ENCODE measurements around the gene KIF2B. TPM values are rescaled to one million over a fixed set of nuclear protein-coding genes. Genes with fewer than 3 reads are reported as not detected.

Gene KIF2B
- total RNA-seq, 1 donor from 2014 or later = not detected

DNA sequence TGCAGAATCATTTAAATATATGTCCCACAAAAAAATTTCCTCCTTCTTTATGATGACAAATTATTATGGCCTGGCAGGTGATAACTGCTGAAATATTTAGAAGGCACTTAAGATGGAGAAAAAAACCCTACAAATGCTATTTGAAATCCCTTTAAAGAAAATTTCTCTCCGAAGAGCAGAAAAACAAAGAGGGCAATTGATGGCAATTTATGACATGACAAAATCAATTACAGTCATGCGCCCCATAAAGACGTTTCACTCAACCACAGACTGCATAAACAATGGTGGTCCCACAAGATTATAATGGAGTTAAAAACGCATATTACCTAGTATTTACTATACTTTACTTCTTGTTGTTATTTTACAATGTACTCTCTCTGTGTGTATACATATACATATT is 25.2 kb upstream of the KIF2B start:
- DNase-seq (ENCODE audit: low read depth) = no peak
- H3K4me3 ChIP-seq (ENCODE audit: low read depth, low read length) = no peak overlapping the region
- TF ChIP-seq, protein P1, sequence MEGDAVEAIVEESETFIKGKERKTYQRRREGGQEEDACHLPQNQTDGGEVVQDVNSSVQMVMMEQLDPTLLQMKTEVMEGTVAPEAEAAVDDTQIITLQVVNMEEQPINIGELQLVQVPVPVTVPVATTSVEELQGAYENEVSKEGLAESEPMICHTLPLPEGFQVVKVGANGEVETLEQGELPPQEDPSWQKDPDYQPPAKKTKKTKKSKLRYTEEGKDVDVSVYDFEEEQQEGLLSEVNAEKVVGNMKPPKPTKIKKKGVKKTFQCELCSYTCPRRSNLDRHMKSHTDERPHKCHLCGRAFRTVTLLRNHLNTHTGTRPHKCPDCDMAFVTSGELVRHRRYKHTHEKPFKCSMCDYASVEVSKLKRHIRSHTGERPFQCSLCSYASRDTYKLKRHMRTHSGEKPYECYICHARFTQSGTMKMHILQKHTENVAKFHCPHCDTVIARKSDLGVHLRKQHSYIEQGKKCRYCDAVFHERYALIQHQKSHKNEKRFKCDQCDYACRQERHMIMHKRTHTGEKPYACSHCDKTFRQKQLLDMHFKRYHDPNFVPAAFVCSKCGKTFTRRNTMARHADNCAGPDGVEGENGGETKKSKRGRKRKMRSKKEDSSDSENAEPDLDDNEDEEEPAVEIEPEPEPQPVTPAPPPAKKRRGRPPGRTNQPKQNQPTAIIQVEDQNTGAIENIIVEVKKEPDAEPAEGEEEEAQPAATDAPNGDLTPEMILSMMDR (conservative IDR thresholded peaks at IDR 0.05; ENCODE audit: low read depth, low read length) = no peak

DNA sequence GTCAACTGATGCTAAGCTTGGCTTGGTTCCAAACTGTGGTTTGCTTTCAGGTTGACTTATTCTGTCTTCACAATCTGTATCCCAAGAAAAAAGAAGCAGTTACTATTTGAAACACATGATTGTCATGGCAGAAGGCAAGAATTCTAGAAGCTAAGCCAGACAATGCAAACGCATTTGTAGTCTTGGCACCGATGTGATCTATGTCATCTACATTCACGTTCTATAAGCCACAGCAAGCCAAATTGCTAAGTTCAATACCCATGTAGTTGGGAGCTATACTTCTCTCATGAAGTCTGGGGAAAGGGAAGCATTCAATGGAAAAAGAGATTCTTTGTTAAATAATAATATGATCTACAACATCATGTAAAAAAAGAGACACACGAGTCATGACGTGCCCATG is 18.3 kb upstream of the KIF2B start:
- TF ChIP-seq, protein P1 (conservative IDR thresholded peaks at IDR 0.05; ENCODE audit: low read depth, low read length) = no peak
- DNase-seq (ENCODE audit: low read depth) = no peak
- no peak overlapping the region for H3K4me3 ChIP-seq (ENCODE audit: low read depth, low read length)

DNA sequence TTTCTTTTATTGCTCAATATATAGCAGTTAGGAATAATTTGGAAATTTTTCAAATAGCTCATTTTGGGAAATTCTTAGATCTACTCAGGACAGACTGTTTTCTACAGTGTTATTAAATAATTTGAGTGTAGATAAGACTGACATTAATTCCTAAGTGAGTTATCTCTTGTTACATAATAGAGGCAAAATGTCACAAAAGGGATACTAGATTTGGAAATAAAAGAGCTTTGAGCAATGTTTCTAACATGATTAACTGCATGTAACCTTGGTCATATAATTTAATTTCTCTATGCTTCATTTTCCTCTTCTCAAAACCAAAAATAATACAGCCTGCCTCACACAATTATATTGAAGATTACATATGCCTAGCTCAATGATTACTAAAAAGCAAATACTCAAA is 16.3 kb upstream of the KIF2B start:
- TF ChIP-seq, protein P1 (conservative IDR thresholded peaks at IDR 0.05; ENCODE audit: low read depth, low read length) = no peak
- DNase-seq (ENCODE audit: low read depth) = no peak

DNA sequence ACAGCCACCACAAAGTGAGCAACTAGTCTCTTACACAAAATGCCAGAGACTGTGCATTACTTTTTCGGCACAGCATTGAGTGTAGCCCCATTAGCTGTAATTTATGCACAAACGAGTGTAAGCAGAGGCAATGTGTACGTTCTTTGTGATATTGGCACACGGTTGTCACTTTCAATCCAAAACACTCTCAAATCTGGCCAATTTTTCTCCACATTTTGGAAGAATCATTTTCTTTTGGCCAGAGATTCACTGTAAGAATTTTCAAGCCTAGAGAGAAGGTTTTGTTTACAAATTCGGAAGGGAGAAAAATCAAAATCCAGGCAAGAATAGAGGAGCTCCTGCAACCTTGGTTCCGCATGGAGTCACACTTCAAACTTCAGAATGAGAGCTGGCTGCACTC is 15.4 kb upstream of the KIF2B start:
- DNase-seq (ENCODE audit: low read depth) = no peak
- TF ChIP-seq, protein P1 (conservative IDR thresholded peaks at IDR 0.05; ENCODE audit: low read depth, low read length) = no peak
- H3K4me3 ChIP-seq (ENCODE audit: low read depth, low read length) = no peak overlapping the region

More for the DNA sequence above, 16.3 kb upstream of the KIF2B start:
- no peak overlapping the region for H3K4me3 ChIP-seq (ENCODE audit: low read depth, low read length)

DNA sequence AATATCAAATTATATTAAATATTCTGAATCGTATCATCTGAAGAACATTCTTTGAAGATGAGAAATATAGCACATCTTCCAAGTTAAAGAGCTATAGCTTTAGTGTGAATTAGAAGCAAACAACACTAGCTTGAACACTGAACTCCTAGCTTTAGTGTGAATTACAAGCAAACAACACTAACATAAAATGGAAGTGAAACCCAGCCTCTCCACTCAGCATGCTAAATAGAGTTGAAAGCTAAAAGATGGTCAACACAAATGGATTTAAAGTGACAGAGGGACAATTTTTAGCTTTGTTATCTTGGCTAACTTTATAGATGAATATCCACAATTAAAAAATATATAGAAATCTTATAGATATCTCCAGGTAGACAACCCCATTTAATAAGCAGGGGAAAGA is 4.5 kb upstream of the KIF2B start:
- TF ChIP-seq, protein P1 (conservative IDR thresholded peaks at IDR 0.05; ENCODE audit: low read depth, low read length) = no peak
- DNase-seq (ENCODE audit: low read depth) = no peak
- H3K4me3 ChIP-seq (ENCODE audit: low read depth, low read length) = no peak overlapping the region

DNA sequence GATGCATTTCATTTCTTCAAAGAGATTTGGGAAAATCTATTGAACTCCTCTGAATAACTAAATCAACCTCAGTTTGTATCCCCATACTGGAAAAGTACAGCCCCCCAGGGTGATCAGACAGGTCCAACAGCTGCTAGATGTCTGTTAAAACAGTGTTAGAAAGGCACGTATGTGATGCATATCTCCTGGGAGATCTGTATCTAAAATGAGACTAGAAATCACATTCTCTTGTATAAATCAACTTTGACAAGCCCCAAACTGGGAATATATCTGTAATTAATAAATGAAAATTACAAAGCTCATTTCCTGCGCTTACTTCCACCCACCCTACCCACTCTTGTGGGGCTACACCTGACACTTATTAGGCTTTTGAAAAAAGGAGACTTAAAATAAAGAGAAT is 3.8 kb upstream of the KIF2B start:
- no peak for DNase-seq (ENCODE audit: low read depth)
- no peak overlapping the region for H3K4me3 ChIP-seq (ENCODE audit: low read depth, low read length)
- TF ChIP-seq, protein P1 (conservative IDR thresholded peaks at IDR 0.05; ENCODE audit: low read depth, low read length) = no peak

DNA sequence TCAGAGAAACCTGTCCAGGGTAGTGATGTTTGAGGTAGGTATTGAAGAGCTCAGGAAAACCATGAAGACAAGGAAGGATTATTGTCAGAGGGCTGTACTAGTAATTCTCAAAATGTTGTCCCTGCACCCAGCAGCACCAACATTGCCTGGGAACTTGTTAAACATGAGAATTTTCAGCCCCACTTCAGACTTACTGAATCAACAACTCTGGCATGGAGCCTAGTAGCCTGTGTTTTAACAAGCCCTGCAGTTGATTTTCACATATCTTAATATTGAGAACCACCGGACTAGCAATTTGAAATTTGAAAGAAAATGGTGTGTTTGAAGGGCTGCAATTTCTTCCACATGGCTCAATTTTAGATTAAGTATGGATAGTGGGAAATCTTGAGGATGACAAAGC is 2.8 kb upstream of the KIF2B start:
- TF ChIP-seq, protein P1 (conservative IDR thresholded peaks at IDR 0.05; ENCODE audit: low read depth, low read length) = no peak
- no peak overlapping the region for H3K4me3 ChIP-seq (ENCODE audit: low read depth, low read length)
- no peak for DNase-seq (ENCODE audit: low read depth)
